DND-41 (cell line): Measurements from ENCODE around the gene ZNF544.

ENCODE experiments used
- EZH2 ChIP-seq: IDR thresholded peaks from 3 replicates; pipeline ENCODE4 v1.6.1; 2012; ENCODE audit warnings: borderline replicate concordance, low read depth, mild to moderate bottlenecking, moderate library complexity, low read length, inconsistent platforms; ENCODE audit not compliant: severe bottlenecking
- TF ChIP-seq, protein P1 (sequence below): IDR thresholded peaks from 2 replicates; pipeline ENCODE4 v1.5.1; 2012; ENCODE audit warnings: borderline replicate concordance, low read length, moderate library complexity, mild to moderate bottlenecking; ENCODE audit not compliant: poor library complexity, severe bottlenecking; ENCODE audit errors: extremely low read depth

- TF ChIP-seq, protein P1, sequence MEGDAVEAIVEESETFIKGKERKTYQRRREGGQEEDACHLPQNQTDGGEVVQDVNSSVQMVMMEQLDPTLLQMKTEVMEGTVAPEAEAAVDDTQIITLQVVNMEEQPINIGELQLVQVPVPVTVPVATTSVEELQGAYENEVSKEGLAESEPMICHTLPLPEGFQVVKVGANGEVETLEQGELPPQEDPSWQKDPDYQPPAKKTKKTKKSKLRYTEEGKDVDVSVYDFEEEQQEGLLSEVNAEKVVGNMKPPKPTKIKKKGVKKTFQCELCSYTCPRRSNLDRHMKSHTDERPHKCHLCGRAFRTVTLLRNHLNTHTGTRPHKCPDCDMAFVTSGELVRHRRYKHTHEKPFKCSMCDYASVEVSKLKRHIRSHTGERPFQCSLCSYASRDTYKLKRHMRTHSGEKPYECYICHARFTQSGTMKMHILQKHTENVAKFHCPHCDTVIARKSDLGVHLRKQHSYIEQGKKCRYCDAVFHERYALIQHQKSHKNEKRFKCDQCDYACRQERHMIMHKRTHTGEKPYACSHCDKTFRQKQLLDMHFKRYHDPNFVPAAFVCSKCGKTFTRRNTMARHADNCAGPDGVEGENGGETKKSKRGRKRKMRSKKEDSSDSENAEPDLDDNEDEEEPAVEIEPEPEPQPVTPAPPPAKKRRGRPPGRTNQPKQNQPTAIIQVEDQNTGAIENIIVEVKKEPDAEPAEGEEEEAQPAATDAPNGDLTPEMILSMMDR: no peak
- TF ChIP-seq EZH2: no peak
These were observed 23.5 kb downstream of the ZNF544 start for GRCh38 chr19:58252102-58252685.
